A673 (cell line): ENCODE results near the gene VIM. TPM values are rescaled to one million over a fixed set of nuclear protein-coding genes. Genes with fewer than 3 reads are reported as not detected.

ENCODE experiments used
- BruUV-seq: library from RNA; stranded (reverse); fragments of 400-500 nt; replicated peaks from 2 replicates; lab custom pipeline; 2021; lab: Mats Ljungman, UMichigan
- CTCF ChIA-PET: fragments of 300-600 bp; sonication (Branson Sonifier 250); formaldehyde crosslinking; loops from one replicate; lab custom pipeline; 2022; ENCODE audit warnings: antibody characterized with exemption; lab: Charles Lee
- POLR2A ChIA-PET: fragments of 300-600 bp; sonication (Branson Sonifier 250); formaldehyde crosslinking; loops from one replicate; lab custom pipeline; 2022; ENCODE audit warnings: antibody characterized with exemption; ENCODE audit not compliant: low non-redundant PET; lab: Charles Lee
- DNase-seq: peaks from one replicate; pipeline ENCODE4 v3.0.0-alpha.2; 2015; ENCODE audit warnings: low spot score
- H3K27ac ChIP-seq: fragments of 200-600 bp; sonication (generic); 2 replicates; pipeline ENCODE4 v1.5.1; 2016; ENCODE audit warnings: mixed run types, low read depth, mild to moderate bottlenecking, mixed read lengths, antibody characterized with exemption, low read length; ENCODE audit not compliant: poor library complexity, severe bottlenecking
- H3K27me3 ChIP-seq: fragments of 200-600 bp; sonication (generic); replicated peaks from 2 replicates; pipeline ENCODE4 v1.6.1; 2017; ENCODE audit warnings: mixed run types, low read depth, mild to moderate bottlenecking, mixed read lengths, antibody characterized with exemption, low read length; ENCODE audit not compliant: insufficient read depth, poor library complexity
- H3K36me3 ChIP-seq: fragments of 200-600 bp; sonication (generic); 2 replicates; pipeline ENCODE4 v1.6.1; 2016; ENCODE audit warnings: mixed run types, mild to moderate bottlenecking, mixed read lengths, antibody characterized with exemption, low read length; ENCODE audit not compliant: insufficient read depth, poor library complexity, severe bottlenecking
- H3K4me1 ChIP-seq: fragments of 200-600 bp; sonication (generic); 2 replicates; pipeline ENCODE4 v1.6.1; 2017; ENCODE audit warnings: mixed run types, mild to moderate bottlenecking, mixed read lengths, antibody characterized with exemption, low read length; ENCODE audit not compliant: insufficient read depth, poor library complexity, severe bottlenecking
- H3K4me3 ChIP-seq: fragments of 200-600 bp; sonication (generic); 2 replicates; pipeline ENCODE4 v1.5.1; 2016; ENCODE audit warnings: low read depth, mixed run types, mild to moderate bottlenecking, mixed read lengths, low read length; ENCODE audit not compliant: poor library complexity, severe bottlenecking
- H3K9me3 ChIP-seq: fragments of 200-600 bp; sonication (generic); 2 replicates; pipeline ENCODE4 v1.6.1; 2016; ENCODE audit warnings: mixed run types, low read depth, mild to moderate bottlenecking, mixed read lengths, antibody characterized with exemption, low read length; ENCODE audit not compliant: poor library complexity, severe bottlenecking
- CTCF ChIP-seq: fragments of 300-800, 200-600 bp; sonication (generic); conservative IDR thresholded peaks from 2 replicates; pipeline ENCODE4 v1.5.1; 2017; ENCODE audit warnings: low read depth, mild to moderate bottlenecking, antibody characterized with exemption, low read length, moderate library complexity, mixed read lengths
- EZH2 ChIP-seq: fragments of 200-600 bp; sonication (generic); IDR thresholded peaks from 2 replicates; pipeline ENCODE4 v1.6.1; 2017; ENCODE audit warnings: borderline replicate concordance, low read depth, mild to moderate bottlenecking, mixed read lengths, antibody characterized with exemption, low read length; ENCODE audit not compliant: poor library complexity, severe bottlenecking
- intact Hi-C: fragments of 100-400 bp; cut with micrococcal nuclease; formaldehyde crosslinking; loops from one replicate; pipeline ENCODE4 v1.10.0; 2022; ENCODE audit not compliant: unreplicated experiment
- total RNA-seq: library from RNA; stranded (reverse); gene quantifications from 2 replicates; pipeline ENCODE4 v1.2.3, GENCODE V29; 2021

VIM gene
- total RNA-seq, 1 experiment from 2014 or later, result 1,873 TPM

- no TSS peak for BruUV-seq
- CTCF ChIA-PET, result no interaction called here
Observed at GRCh38 chr10:17219024-17219423, 9.0 kb upstream of the VIM start.

GRCh38 chr10:17220652-17221100, 7.4 kb upstream of the VIM start:
- Histone ChIP-seq H3K9me3 (no peaks in the 10 kb centered on the region), H3K27me3 (no peaks in the 10 kb centered on the region), H3K27ac (peak overlapping the region; percentile 41), H3K4me1 (peaks cover 55% of the 10 kb centered on the region), H3K4me3 (no peak overlapping the region), H3K36me3 (no peaks in the 10 kb centered on the region)
- TF ChIP-seq CTCF (no peak), EZH2 (no peak)
- POLR2A ChIA-PET, result no interaction called here
- intact Hi-C loops, result no loop called here
- DNase-seq, result no peak
- no TSS peak for BruUV-seq
- CTCF ChIA-PET, result no interaction called here

More at GRCh38 chr10:17219024-17219423, 9.0 kb upstream of the VIM start:
- POLR2A ChIA-PET, result no interaction called here
- peak; percentile 76 for DNase-seq
- Histone ChIP-seq H3K4me3 (no peak overlapping the region), H3K27ac (peak overlapping the region; percentile 35), H3K4me1 (peaks cover 69% of the 10 kb centered on the region), H3K27me3 (no peaks in the 10 kb centered on the region), H3K9me3 (no peaks in the 10 kb centered on the region), H3K36me3 (no peaks in the 10 kb centered on the region)
- intact Hi-C loops, result no loop called here
- TF ChIP-seq EZH2, result no peak
- no peak for TF ChIP-seq CTCF

GRCh38 chr10:17222329-17222728, 5.7 kb upstream of the VIM start:
- intact Hi-C loops, result no loop called here

More at GRCh38 chr10:17222329-17222728, 5.7 kb upstream of the VIM start:
- POLR2A ChIA-PET, result no interaction called here
- CTCF ChIA-PET, result no interaction called here
- BruUV-seq, result no TSS peak
- Histone ChIP-seq H3K27me3 (no peaks in the 10 kb centered on the region), H3K36me3 (no peaks in the 10 kb centered on the region), H3K4me1 (peaks cover 49% of the 10 kb centered on the region), H3K9me3 (no peaks in the 10 kb centered on the region), H3K4me3 (no peak overlapping the region), H3K27ac (no peak overlapping the region)
- TF ChIP-seq CTCF, result no peak
- DNase-seq, result no peak
